Tibial nerve (tissue), 4 donors: ENCODE measurements around the gene NOS1AP. TPM values are rescaled to one million over a fixed set of nuclear protein-coding genes. Genes with fewer than 3 reads are reported as not detected.

Experiments
- DNase-seq, 2 donors: peaks; one replicate each; pipeline ENCODE4 v3.0.0-alpha.2; 2019; ENCODE audit warnings: low spot score in 2 of 2
- H3K27ac ChIP-seq, 4 donors: fragments of 200-600 bp; sonication (generic) in 3 of 4; one replicate each; pipeline ENCODE4 v1.5.1; 2017 to 2019; ENCODE audit warnings: mild to moderate bottlenecking in 1 of 4
- H3K27me3 ChIP-seq, 2 donors: fragments of 200-600 bp; sonication (generic) in 1 of 2; one replicate each; pipeline versions ENCODE4 v1.5.1 to v1.6.0; 2017 to 2019
- H3K36me3 ChIP-seq, 3 donors: fragments of 200-600 bp; sonication (generic); one replicate each; pipeline ENCODE4 v1.5.1; 2018 to 2019
- H3K4me1 ChIP-seq, 4 donors: fragments of 200-600 bp; sonication (generic) in 3 of 4; one replicate each; pipeline ENCODE4 v1.5.1; 2017 to 2019
- H3K4me3 ChIP-seq, 4 donors: fragments of 200-600 bp; sonication (generic) in 3 of 4; one replicate each; pipeline ENCODE4 v1.5.1; 2017 to 2019; ENCODE audit warnings: mild to moderate bottlenecking in 1 of 4, moderate library complexity in 1 of 4
- H3K9me3 ChIP-seq, 4 donors: fragments of 200-600 bp; sonication (generic) in 3 of 4; one replicate each; pipeline ENCODE4 v1.5.1; 2017 to 2019
- EP300 ChIP-seq, 2 donors: sonication (generic); formaldehyde crosslinking; IDR thresholded peaks; one replicate each; pipeline ENCODE4 v1.6.1; 2017; ENCODE audit warnings: antibody characterized with exemption in 2 of 2, mild to moderate bottlenecking in 1 of 2
- POLR2A ChIP-seq, 2 donors: fragments of 450-650 bp; IDR thresholded peaks; one replicate each; pipeline ENCODE4 v1.6.1; 2017; ENCODE audit warnings: antibody characterized with exemption in 2 of 2, mild to moderate bottlenecking in 2 of 2, moderate library complexity in 2 of 2
- WGBS, 2 donors: methylation state at CpG; one replicate each; pipeline ENCODE4 v1.1.5; 2018; 5-methylcytosine and 5-hydroxymethylcytosine counted together
- total RNA-seq, 4 donors: library from RNA; depleted of rRNA; stranded (reverse); fragments of >200 nt; gene quantifications; one replicate each; pipeline ENCODE4 v1.1.0, GENCODE V29; 2016
- TF ChIP-seq, protein P1 (sequence below), 5 experiments: fragments of 200-600 bp in 3 of 5; fragments of 450-650 bp in 2 of 5; sonication (generic) in 3 of 5; IDR thresholded peaks; one replicate each; pipeline ENCODE4 v1.5.1; 2016 to 2019; ENCODE audit warnings: antibody characterized with exemption in 5 of 5, mild to moderate bottlenecking in 3 of 5, moderate library complexity in 2 of 5

NOS1AP gene
- total RNA-seq, 4 donors from 2014 or later = 2.7 to 11.2 (median 5.3) TPM

- TF ChIP-seq POLR2A (IDR thresholded peaks at IDR 0.05) = no peak
- TF ChIP-seq, protein P1, sequence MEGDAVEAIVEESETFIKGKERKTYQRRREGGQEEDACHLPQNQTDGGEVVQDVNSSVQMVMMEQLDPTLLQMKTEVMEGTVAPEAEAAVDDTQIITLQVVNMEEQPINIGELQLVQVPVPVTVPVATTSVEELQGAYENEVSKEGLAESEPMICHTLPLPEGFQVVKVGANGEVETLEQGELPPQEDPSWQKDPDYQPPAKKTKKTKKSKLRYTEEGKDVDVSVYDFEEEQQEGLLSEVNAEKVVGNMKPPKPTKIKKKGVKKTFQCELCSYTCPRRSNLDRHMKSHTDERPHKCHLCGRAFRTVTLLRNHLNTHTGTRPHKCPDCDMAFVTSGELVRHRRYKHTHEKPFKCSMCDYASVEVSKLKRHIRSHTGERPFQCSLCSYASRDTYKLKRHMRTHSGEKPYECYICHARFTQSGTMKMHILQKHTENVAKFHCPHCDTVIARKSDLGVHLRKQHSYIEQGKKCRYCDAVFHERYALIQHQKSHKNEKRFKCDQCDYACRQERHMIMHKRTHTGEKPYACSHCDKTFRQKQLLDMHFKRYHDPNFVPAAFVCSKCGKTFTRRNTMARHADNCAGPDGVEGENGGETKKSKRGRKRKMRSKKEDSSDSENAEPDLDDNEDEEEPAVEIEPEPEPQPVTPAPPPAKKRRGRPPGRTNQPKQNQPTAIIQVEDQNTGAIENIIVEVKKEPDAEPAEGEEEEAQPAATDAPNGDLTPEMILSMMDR (IDR thresholded peaks at IDR 0.05) = no peak
- TF ChIP-seq EP300 (IDR thresholded peaks at IDR 0.05) = no peak
- Histone ChIP-seq H3K27ac (no peak overlapping the region), H3K27me3 (no peaks in the 10 kb centered on the region), H3K4me1 (no peaks in the 10 kb centered on the region), H3K36me3 (no peaks in the 10 kb centered on the region), H3K4me3 (no peak overlapping the region), H3K9me3 (no peaks in the 10 kb centered on the region)
- no peak for DNase-seq
- WGBS, 2 donors = 51 to 53% methylated on average over 2 of the region's 2 CpGs
These were observed 222.9 kb downstream of the NOS1AP start for GRCh38 chr1:162292422-162292849.

- DNase-seq = no peak
- Histone ChIP-seq H3K27me3 (no peaks in the 10 kb centered on the region), H3K4me1 (no peaks in the 10 kb centered on the region), H3K36me3 (no peaks in the 10 kb centered on the region), H3K27ac (no peak overlapping the region), H3K9me3 (no peaks in the 10 kb centered on the region), H3K4me3 (no peak overlapping the region)
- WGBS, 2 donors = 79 to 91% methylated on average over 5 of the region's 5 CpGs
- TF ChIP-seq POLR2A (IDR thresholded peaks at IDR 0.05) = no peak
- TF ChIP-seq EP300 (IDR thresholded peaks at IDR 0.05) = no peak
- TF ChIP-seq, protein P1 (IDR thresholded peaks at IDR 0.05) = no peak
These were observed 223.7 kb downstream of the NOS1AP start for GRCh38 chr1:162293073-162293692.

DNA sequence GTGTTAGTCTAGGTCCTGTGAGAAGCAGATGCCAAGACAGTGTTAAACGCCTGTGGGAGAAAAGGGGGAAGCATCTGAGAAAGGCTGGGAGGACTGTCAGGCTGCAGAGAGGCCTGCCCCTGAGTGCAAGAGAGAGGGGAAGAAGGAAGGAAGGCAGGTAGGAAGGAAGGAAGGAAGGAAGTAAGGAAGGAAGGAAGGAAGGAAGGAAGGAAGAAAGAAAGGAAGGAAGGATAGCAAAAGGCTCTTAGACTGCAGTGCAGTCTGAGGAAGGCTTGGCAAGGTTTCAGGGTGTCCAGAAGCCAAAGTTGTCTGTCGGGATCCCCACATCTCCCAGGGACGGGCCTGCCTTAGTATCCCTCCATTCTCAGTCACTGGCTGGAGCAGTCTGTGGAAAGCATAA lies 224.5 kb downstream of the NOS1AP start:
- H3K27ac ChIP-seq = no peak overlapping the region
- no peak for DNase-seq
- 79 to 89% methylated on average over 3 of the region's 3 CpGs for WGBS, 2 donors

DNA sequence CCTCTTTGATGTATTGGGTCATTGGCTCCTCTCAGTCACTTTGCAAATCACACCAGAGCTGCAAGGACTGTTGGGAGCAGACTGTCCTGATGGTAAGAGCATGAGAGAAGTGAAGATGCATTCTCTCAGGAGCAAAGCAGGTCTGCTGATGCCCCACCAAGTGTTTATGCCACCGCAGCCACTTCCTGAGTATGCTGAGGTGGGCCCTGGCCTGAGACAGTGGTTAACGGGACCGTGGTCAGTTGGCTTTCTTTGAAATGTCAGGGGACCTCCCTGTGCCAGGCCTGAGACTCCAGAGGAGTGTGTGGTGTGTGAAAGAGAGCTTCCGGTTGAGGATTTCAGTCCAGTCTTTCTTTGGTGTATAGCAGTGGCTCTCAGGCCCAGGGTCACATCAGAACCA lies 227.7 kb downstream of the NOS1AP start:
- Histone ChIP-seq H3K9me3 (peaks cover 0 to 14% (median 0%) of the 10 kb centered on the region in 4 donors), H3K27me3 (no peaks in the 10 kb centered on the region), H3K36me3 (no peaks in the 10 kb centered on the region), H3K4me3 (no peak overlapping the region), H3K4me1 (no peaks in the 10 kb centered on the region), H3K27ac (no peak overlapping the region)
- no peak for TF ChIP-seq EP300 (IDR thresholded peaks at IDR 0.05)
- no peak for TF ChIP-seq POLR2A (IDR thresholded peaks at IDR 0.05)
- TF ChIP-seq, protein P1 (IDR thresholded peaks at IDR 0.05) = no peak
- no peak for DNase-seq
- WGBS, 2 donors = 60 to 76% methylated on average over 4 of the region's 4 CpGs

More for the DNA sequence above, 224.5 kb downstream of the NOS1AP start:
- no peaks in the 10 kb centered on the region for H3K9me3 ChIP-seq
- no peaks in the 10 kb centered on the region for H3K36me3 ChIP-seq
- no peak for TF ChIP-seq EP300 (IDR thresholded peaks at IDR 0.05)
- no peaks in the 10 kb centered on the region for H3K4me1 ChIP-seq
- H3K27me3 ChIP-seq = no peaks in the 10 kb centered on the region
- H3K4me3 ChIP-seq = no peak overlapping the region

GRCh38 chr1:162298266-162298665 lies 228.8 kb downstream of the NOS1AP start:
- no peak for TF ChIP-seq EP300 (IDR thresholded peaks at IDR 0.05)
- TF ChIP-seq, protein P1 (IDR thresholded peaks at IDR 0.05) = no peak
- H3K4me1 ChIP-seq = no peaks in the 10 kb centered on the region
- no peaks in the 10 kb centered on the region for H3K36me3 ChIP-seq
- no peak overlapping the region for H3K4me3 ChIP-seq
- no peak for DNase-seq
- H3K27ac ChIP-seq = no peak overlapping the region
- peaks cover 0 to 14% (median 0%) of the 10 kb centered on the region in 4 donors for H3K9me3 ChIP-seq
- 92 to 100% methylated on average over 2 of the region's 2 CpGs for WGBS, 2 donors
- H3K27me3 ChIP-seq = no peaks in the 10 kb centered on the region
